AG08395 (cell line): Measurements from ENCODE around the gene PRPSAP2.
"Not testable (repeated sequence)": the region's sequence is repeated elsewhere in the genome, so short reads cannot be mapped to it uniquely, and the experiment has no call there.

Source experiments
- DNase-seq: peaks from one replicate; pipeline ENCODE4 v3.0.0; 2012; ENCODE audit warnings: mixed read lengths, low spot score

The PRPSAP2 gene

DNA sequence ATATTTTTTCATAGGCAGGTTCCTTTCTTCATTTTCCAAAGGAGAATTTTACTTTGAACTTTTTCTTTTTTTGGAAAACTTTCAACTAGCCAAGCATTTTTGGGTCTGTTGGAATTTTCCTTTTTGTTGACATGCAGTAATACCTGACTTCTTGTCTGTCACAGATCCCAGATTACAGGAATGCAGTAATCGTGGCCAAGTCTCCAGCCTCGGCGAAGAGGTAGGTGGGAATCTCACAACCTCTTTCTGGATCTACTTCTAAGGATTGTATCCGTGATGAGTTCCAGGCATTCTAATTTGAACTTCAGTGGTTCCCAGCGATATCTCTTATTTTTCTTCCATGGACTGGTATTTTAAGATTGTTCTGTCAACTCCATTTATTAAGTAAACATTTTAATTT is 31.7 kb downstream of the PRPSAP2 start:
- DNase-seq, result no peak

DNA sequence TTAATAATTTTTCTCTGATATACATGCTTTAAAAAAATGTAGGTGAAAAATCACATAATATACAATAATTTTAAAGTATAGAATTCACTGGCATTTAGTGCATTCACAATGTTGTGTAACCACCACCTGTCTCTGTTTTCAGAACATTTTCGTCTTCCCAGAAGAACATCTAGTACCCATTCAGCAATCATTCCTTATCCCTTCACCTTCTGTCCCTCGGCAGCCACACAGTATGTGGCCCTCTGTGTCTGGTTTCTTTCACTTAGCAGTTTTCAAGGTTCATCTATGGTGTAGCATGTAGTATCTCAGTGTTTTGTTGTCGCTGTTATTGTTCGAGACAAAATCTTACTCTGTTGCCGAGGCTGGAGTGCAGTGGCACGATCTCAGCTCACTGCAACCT is 33.6 kb downstream of the PRPSAP2 start:
- no peak for DNase-seq

DNA sequence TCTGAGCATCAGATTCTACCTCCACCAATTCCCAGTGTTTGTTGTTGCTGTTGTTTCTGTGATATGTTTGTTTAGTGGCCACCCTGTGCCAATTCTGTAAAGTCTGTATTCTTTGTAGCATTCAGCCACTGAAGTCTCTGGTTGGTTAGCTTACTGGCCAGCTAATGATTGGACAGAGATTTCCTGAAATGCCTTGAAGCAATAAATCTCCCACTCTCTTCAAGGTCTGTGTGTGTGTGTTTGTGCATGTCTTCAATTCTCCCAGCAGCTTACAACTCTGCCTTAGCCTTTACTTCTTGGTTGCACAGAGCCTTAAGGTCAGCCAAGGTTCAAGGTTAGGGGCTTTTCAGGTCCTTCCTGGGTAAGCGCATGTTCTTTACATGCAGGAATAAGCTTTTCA is 38.2 kb downstream of the PRPSAP2 start:
- no peak for DNase-seq

DNA sequence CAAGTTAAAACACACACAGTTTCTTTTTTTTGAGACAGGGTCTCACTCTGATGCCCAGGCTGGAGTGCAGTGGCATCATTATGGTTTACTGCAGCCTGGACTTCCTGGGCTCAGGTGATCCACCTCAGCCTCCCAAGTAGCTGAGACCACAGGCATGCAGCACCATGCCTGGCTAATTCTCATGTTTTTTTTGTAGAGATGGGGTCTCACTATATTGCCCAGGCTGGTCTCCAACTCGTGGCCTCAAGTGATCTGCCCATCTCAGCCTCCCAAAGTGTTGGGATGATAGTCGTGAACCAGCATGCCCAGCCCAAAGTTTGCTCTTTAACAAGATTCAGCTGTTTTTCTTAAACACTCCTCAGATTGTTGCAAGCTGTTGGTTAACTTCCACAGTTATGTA is 39.0 kb downstream of the PRPSAP2 start:
- DNase-seq, result no peak

DNA sequence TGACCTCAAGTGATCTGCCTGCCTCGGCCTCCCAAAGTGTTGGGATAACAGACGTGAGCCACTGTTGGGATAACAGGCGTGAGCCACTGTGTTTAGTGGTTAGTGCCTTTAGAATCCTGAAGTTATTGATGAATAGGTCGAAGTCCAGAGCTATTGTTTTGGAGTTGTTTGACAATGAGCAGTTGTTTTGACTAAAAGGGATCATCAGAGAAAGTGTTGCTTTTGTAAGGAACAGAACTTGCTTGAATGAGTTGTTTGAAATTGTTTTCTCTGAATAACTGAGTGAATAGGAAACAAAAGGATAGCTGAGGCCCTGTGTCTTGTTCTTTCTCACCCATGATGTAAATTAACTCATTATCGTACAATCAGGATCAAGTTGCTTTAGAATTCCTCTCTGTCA is 46.6 kb downstream of the PRPSAP2 start:
- DNase-seq, result no peak

DNA sequence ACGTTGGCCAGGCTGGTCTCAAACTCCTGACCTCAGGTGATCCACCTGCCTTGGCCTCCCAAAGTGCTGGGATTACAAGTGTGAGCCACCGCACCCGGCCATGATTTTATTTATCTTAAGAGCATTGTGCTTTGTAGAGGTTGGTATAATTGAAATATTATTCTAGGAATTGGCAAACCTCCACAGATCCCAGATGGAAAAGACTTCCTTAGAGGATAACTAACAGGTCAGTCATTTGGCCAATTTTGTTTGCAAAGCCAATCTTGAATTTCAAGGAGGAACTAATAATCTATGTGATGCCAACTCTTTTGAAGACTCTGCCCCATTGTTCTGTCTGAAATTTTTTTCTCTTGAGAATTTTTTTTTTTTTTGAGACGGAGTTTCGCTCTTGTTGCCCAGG is 47.3 kb downstream of the PRPSAP2 start:
- DNase-seq, result no peak

DNA sequence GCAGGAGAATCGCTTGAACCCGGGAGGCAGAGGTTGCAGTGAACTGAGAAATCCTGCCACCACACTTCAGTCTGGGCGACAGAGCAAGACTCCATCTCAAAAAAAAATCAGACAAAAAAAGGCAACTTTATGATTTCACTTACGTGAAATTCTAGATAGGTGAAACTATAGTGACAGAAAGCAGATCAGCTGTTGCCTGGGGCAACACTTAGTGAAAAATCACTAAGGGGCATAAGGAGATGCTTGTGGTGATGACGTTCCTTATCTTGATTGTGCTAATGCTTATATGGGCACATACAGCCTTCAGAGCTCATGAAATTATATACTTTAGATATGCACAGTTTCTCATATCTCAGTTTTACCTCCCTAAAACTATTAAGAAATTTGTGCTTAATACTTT is 52.4 kb downstream of the PRPSAP2 start:
- DNase-seq, result no peak

DNA sequence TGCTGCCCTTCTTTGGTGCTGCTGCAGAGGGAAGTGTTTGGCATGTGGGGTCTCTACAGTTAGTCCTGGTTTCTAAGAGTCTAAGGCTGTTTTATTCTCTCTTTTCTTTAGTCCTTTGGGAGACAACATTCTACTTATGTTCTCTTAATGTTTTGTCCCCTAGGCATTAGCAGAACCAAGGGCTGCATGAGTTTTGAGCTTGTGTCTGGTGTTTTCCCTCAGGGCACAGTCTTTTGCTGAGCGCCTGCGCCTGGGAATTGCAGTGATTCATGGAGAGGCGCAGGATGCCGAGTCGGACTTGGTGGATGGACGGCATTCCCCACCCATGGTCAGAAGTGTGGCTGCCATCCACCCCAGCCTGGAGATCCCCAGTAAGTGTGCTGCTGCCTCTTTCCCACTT is 53.0 kb downstream of the PRPSAP2 start:
- DNase-seq, result no peak

DNA sequence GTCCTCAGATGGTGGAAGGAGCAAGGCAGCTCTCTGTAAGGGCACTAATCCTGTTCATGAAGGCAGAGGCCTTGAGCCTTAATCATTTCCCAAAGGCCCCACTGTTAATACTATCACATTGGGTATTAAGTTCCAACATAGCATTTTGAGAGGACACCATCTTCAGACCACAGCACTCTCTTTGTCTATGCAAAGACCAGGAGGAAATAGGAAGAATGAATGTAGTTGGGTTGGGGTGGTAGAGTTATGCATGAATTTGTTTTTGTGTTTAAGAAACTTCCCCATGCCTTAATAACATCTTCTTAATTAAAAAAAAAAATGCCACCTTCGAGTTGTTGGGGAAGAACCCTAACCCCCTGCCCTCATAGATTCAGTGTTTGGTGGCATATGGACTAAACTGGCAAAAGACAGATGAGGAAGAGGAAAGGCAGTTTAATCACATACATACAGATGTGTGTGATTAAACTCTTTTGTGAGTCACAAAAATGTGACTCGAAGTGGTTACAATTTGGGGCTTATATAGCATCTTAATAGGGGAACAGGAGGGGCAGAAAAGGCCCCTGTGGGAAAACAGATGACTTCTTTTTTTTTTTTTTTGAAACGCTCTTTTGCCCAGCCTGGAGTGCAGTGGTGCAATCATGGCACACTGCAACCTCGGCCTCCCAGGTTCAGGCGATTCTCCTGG is 59.0 kb downstream of the PRPSAP2 start:
- peak; percentile 53 for DNase-seq

DNA sequence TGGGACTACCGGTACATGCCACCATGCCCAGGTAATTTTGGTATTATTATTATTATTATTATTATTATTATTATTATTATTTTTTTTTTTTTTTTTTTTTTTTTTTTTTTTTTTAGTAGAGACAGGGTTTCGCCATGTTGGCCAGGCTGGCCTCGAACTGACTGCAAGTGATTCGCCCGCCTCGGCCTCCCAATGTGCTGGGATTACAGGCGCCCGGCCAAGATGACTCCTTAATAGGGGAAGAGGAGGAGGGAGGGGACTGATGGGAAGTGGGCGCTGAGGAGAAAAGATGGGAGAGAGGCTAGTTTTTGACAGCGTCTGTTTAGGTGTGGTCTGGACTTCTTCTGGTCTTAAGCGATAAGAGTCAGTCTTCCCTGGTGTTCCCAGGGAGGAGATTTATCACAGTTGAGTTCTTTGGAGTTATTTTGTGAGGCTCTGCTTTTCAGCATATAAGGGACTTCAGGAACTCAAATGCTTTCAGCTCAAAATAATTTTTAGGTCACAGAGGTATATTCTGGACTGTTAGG is 59.6 kb downstream of the PRPSAP2 start:
- no peak for DNase-seq

DNA sequence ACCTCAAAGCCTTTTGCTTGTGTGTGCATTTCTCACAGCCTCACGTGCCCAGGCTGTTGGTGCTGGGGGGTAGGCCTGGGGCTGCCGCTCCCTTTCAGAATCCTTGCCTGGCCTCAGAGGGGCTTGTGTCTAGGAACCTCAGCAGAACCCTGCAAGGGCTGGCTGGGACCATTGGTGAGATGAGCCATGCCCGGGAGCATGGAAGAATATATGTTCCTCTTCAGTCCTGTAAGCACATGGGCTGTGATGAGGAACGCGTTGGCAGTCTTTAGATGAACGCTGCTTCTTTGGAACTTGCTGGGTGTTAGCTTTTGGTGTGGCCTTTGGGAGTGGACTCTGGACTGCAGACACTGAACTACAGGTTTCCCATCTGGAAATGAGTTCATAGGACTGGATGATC is 62.0 kb downstream of the PRPSAP2 start:
- no peak for DNase-seq

DNA sequence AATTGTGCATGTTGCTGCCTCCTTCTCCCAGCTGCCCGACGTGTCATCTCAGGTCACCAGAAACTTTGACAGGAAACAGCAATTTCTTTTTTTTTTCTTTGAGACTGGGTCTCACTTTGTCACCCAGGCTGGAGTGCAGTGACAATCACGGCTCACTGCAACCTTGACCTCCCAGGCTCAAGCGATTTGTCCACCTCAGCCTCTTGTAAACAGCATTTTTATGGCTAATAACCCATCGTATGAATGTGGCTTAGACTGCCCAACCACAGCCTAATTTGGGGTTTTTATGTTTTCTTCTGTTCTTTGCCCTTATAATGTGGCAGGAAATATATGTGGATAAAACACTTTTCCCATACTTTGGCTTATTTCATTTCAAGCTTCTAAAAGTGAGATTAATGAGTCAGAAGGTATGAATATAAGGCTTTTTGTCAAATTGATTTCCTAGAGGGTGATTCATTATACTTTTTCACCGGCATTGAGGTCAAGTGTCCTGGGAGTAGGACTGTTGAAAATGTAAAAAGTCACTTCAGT is 63.0 kb downstream of the PRPSAP2 start:
- DNase-seq, result no peak

DNA sequence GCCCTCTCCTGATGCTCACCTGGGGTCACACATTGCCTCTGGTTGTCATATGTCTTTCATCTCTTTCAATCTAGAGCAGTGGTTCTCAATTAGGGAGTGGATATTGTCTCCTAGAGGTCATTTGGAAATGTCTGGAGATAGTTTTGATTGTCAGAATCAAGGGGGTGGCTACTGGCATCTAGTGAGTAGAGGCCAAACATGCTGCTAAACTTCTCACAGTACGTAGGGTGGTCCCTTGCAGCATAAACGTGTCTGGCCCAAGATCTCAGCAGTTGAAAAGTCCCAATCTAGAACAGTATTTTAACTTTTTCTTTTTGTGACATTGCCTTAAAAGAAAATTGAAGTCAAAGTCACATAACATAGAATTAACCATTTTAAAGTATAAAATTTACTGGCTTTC is 63.6 kb downstream of the PRPSAP2 start:
- no peak for DNase-seq

DNA sequence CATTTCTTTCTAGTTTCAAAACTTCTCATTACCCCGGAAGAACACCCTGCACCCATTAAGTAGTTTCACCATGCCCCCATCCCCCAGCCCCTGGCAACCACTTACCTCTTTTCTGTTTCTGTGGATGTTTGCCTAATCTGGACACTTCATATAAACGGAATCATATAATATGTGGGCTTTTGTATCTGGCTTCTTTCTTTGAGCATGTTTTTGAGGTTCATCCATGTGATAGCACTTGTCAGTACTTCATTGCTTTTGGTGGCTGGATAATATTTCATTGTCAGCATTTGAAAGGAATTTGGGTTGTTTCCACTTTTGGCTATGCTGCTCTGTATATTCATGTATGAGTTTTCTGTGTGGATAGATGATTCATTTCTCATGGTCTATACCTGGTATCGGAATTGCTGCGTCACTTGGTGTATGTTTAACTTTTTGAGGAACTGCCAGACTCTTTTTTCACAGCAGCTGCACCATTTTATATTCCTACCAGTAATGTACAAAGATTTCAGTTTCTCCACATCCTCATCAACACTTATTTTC is 64.1 kb downstream of the PRPSAP2 start:
- no peak for DNase-seq

DNA sequence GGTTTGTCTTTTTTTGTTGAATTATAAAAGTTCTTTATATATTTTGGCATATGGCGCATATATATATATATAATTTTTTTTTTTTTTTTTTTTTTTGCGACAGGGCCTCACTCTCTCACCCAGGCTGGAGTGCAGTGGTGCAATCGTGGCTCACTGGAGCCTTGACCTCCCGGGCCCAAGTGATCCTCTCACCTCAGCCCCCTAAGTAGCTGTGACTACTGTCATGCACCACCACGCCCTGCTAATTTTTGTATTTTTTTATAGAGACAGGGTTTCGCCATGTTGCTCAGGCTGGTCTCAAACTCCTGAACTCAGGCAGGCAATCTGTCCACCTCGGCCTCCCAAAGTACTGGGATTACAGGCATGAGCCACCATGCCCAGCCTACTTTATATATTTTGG is 64.7 kb downstream of the PRPSAP2 start:
- DNase-seq, result not testable (repeated sequence)

DNA sequence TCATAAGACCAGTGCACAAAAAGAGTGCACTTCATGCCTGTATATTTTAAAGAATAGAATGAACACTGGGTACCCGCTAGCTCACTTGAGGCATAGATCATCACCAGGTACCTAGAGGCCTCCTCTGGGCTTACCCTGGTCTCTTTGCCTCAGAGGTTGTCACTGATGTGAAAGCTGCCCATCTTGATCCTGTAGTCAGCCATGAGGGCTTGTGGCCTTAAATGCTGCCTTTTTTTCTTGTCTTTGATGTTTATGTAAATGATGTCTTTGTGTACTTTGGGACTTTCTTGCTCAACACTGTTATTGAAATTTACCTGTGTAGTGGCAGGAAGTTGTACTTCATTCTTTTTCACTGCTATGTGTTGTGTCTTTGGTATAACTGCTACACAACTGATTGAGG is 67.3 kb downstream of the PRPSAP2 start:
- no peak for DNase-seq

DNA sequence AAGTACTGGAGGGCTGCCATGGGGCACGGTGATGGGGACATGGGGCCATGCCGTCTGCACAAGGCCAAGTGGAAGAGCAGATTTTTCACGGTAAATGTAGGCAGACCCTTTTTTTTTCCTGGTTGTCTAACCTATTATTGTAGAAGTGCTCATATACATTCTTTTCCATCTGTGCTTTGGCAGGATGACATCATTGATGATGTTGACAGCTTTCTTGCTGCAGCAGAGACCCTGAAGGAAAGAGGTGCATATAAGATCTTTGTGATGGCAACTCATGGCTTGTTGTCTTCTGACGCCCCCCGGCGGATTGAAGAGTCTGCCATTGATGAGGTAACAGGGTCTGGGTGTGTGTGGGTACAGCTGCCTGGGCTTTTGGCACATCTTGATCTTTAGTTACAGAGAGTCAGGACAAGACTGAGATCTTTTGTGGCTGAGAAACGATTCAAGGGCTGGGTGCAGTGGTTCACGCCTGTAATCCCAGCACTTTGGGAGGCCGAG is 70.7 kb downstream of the PRPSAP2 start:
- DNase-seq, result no peak

DNA sequence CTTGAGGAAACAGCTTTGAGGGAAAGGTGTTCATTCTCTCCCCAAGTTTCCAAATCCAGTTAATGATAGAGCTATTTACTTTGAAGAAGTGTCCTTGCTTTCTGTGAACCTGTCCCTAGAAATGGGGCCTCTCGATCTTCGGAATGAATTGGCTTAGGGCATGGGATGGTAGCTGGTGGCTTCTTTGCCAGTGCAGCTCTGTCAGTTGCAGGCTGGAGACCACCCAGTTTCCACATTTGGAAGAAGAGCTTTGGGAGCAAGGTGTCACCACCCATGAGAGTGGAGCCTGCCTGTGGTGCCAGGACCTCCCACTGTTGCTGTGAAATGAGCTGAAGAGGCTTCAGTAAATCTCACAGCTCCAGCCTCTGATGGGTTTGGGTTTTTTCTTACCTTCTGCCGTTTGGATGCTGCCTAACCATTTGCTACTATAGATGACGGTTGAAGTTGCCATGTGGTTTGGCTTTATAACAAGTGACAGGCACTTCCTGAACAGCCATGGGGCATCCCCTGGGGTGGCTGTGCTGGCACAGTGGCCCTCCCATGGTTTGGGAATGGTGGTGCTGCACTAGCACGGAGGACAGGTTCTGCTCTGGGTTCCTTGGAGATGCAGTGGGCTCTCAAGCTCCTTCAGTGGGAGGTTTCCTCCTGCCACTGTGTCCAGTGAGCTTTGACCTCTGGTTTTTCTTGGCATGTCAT is 74.6 kb downstream of the PRPSAP2 start:
- DNase-seq, result no peak

DNA sequence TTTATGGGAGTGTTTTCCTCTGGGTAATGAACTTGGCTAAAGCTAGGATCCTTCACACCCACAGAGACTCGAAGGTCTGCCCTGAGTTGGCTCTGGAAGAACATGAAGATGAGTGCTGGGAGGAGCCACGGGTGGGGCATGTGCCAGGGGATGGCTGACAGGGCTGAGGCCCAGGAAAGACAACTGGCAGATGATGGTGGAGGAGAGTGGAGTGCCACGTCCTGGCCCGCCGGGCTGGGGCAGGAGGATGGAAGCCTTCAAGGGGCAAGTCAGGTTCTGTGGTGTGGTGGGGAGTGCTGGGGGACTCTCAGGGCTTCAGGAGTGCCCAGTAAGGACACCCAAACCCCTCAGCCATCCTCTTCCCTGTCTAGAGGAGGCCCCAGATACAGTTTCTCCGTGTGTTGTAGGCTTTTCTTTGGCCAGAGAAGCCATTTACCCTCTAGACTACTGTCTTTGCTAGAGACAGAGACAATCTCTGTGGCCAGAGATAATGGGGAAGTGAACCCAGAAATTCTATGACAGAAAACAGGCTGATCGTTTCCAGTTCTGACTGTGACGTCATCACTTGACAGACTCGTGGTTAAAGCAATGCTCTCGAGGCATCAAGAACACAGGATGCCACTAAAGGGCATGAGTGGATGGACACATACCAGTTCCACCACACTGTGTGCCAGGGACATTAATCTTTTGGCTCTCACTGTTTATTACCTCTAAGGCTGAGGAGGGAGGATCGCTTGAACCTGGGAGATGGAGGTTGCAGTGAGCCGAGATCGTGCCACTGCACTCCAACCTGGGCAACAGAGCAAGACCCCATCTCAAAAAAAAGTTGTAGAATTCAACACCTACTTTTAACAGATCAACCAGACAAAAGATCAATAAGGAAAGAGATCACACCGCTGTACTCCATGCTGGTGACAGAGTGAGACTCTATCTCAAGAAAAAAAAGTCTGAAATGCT is 75.4 kb downstream of the PRPSAP2 start:
- DNase-seq, result no peak

DNA sequence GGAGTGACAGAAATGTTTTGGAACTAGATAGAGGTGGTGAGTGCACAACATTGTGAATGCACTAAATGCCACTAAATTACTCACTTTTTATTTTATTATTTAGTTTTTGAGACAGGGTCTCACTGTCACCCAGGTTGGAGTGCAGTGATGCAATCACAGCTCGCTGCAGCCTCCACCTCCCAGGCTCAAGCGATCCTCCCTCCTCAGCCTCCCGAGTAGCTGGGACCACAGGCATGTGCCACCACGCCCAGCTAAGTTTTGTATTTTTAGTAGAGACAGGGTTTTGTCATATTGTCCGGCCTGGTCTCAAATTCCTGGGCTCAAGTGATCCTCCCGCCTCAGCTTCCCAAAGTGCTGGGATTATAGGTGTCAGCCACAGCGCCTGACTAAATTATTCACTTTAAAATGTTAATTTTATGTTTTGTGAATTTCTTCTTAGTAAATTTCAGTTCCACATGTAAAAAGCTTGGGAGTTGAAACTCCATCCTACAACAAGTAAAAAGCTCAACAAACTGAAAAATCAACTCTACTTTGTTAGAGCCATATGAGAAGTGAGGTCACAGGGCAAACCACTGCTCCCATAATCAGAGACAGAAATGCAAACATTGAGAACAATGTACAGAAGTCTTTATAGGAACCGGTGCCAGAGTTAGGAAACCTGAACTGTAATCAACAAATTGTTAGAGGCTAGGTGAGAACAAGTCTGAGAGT is 80.2 kb downstream of the PRPSAP2 start:
- no peak for DNase-seq

DNA sequence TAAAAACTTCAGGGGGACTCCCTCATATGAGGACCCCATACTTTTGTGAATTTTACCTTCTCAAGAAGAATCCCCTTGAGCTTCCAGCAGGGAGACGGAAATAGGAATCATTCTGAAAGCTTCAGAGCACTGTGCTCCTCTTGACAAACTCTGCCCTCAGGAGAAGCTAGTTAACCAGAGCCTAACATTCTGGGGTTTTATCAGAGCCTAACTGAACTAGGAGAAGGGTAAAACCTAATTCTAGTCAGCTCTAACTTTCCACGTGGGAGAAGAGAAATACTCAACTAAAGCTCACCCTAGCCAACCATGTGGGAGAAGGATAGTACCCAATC is 80.7 kb downstream of the PRPSAP2 start:
- no peak for DNase-seq
